Hepatocyte (in vitro differentiated cells): ENCODE results near the gene PTPDC1. TPM values are rescaled to one million over a fixed set of nuclear protein-coding genes. Genes with fewer than 3 reads are reported as not detected.

ENCODE experiments used
- DNase-seq: peaks from one replicate; pipeline ENCODE4 v3.0.0-alpha.2; 2016; ENCODE audit warnings: low spot score
- H2AFZ ChIP-seq: fragments of 200-600 bp; sonication (generic); 2 replicates; pipeline ENCODE4 v1.6.0; 2016; ENCODE audit warnings: antibody characterized with exemption, mild to moderate bottlenecking
- H3K27ac ChIP-seq: fragments of 200-600 bp; sonication (generic); 2 replicates; pipeline ENCODE4 v1.5.1; 2016; ENCODE audit warnings: mild to moderate bottlenecking
- H3K27me3 ChIP-seq: fragments of 200-600 bp; sonication (generic); 2 replicates; pipeline ENCODE4 v1.6.1; 2016
- H3K36me3 ChIP-seq: fragments of 200-600 bp; sonication (generic); replicated peaks from 2 replicates; pipeline ENCODE4 v1.5.1; 2016; ENCODE audit warnings: low read depth; ENCODE audit not compliant: insufficient read depth
- H3K4me1 ChIP-seq: fragments of 200-600 bp; sonication (generic); 2 replicates; pipeline ENCODE4 v1.5.1; 2016; ENCODE audit warnings: mild to moderate bottlenecking, moderate library complexity; ENCODE audit not compliant: insufficient read depth
- H3K4me2 ChIP-seq: fragments of 200-600 bp; sonication (generic); 2 replicates; pipeline ENCODE4 v1.6.0; 2016
- H3K4me3 ChIP-seq: fragments of 200-600 bp; sonication (generic); 2 replicates; pipeline ENCODE4 v1.5.1; 2016; ENCODE audit warnings: mild to moderate bottlenecking
- H3K79me2 ChIP-seq: fragments of 200-600 bp; sonication (generic); 2 replicates; pipeline ENCODE4 v1.6.0; 2017; ENCODE audit warnings: mild to moderate bottlenecking
- H3K9me2 ChIP-seq: fragments of 200-600 bp; sonication (generic); replicated peaks from 2 replicates; pipeline ENCODE4 v1.6.0; 2017; ENCODE audit warnings: mild to moderate bottlenecking; ENCODE audit not compliant: insufficient read depth
- H3K9me3 ChIP-seq: fragments of 200-600 bp; sonication (generic); 2 replicates; pipeline ENCODE4 v1.5.1; 2016; ENCODE audit warnings: low read depth, mild to moderate bottlenecking
- H4K20me1 ChIP-seq: fragments of 200-600 bp; sonication (generic); 2 replicates; pipeline ENCODE4 v1.6.0; 2016; ENCODE audit warnings: mild to moderate bottlenecking; ENCODE audit not compliant: insufficient read depth, poor library complexity, severe bottlenecking
- EZH2 ChIP-seq: fragments of 200-600 bp; sonication (generic); IDR thresholded peaks from 2 replicates; pipeline ENCODE4 v1.6.1; 2016; ENCODE audit warnings: antibody characterized with exemption, mild to moderate bottlenecking, borderline replicate concordance
- EZH2phosphoT487 ChIP-seq: fragments of 200-600 bp; sonication (generic); IDR thresholded peaks from one replicate; pipeline ENCODE4 v1.6.1; 2018; ENCODE audit warnings: antibody characterized with exemption, mild to moderate bottlenecking, low read depth, moderate library complexity; ENCODE audit not compliant: unreplicated experiment, severe bottlenecking
- WGBS: methylation state at CpG from one replicate; pipeline ENCODE4 v1.1.6; 2016; ENCODE audit warnings: low lambda C conversion rate; ENCODE audit errors: missing lambda C conversion rate; 5-methylcytosine and 5-hydroxymethylcytosine counted together
- polyA plus RNA-seq: library from polyadenylated mRNA; unstranded; fragments of >200 nt; fragmentation: Nextera tagmentation; extraction: Ambion mirVana; gene quantifications from 2 replicates; pipeline ENCODE4 v1.2.1, GENCODE V29; 2016
- total RNA-seq: library from RNA; depleted of rRNA; stranded (reverse); fragments of >200 nt; gene quantifications from 2 replicates; pipeline ENCODE4 v1.2.3, GENCODE V29; 2014
- TF ChIP-seq, protein P1 (sequence below): fragments of 200-600 bp; sonication (generic); IDR thresholded peaks from 2 replicates; pipeline ENCODE4 v1.5.1; 2016; ENCODE audit warnings: antibody characterized with exemption, mild to moderate bottlenecking; ENCODE audit not compliant: poor library complexity

The PTPDC1 gene
- total and polyA plus RNA-seq, 2 experiments from 2014 or later = 2.4 to 7.5 TPM

DNA sequence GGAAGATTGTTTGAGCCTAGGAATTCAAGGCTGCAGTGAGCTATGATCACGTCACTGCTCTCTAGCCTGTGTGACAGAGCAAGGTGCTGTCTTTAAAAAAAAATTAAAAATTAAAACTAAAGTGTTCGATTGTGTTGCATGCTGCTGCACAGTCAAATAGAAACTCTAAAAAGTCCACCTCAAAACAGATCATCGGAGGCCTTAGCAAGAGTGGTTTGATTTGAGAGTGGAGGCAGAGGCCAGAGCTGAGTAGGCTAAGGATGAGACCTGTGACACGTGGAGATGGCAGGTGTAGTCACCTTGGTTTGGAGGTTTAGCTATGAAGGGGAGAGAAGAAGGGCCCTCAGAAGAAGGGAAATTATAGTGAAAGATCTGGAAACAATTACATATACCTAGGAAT lies 2.8 kb upstream of the PTPDC1 start:
- Histone ChIP-seq H3K36me3 (no peaks in the 10 kb centered on the region), H3K27me3 (no peaks in the 10 kb centered on the region), H3K4me1 (no peaks in the 10 kb centered on the region), H3K4me2 (no peak overlapping the region), H3K4me3 (no peak overlapping the region), H3K9me3 (no peaks in the 10 kb centered on the region), H3K9me2 (no peaks in the 10 kb centered on the region), H4K20me1 (no peaks in the 10 kb centered on the region), H3K79me2 (no peaks in the 10 kb centered on the region), H3K27ac (no peak overlapping the region), H2AFZ (no peak overlapping the region)
- TF ChIP-seq EZH2phosphoT487 (no peak), EZH2 (no peak)
- TF ChIP-seq, protein P1, sequence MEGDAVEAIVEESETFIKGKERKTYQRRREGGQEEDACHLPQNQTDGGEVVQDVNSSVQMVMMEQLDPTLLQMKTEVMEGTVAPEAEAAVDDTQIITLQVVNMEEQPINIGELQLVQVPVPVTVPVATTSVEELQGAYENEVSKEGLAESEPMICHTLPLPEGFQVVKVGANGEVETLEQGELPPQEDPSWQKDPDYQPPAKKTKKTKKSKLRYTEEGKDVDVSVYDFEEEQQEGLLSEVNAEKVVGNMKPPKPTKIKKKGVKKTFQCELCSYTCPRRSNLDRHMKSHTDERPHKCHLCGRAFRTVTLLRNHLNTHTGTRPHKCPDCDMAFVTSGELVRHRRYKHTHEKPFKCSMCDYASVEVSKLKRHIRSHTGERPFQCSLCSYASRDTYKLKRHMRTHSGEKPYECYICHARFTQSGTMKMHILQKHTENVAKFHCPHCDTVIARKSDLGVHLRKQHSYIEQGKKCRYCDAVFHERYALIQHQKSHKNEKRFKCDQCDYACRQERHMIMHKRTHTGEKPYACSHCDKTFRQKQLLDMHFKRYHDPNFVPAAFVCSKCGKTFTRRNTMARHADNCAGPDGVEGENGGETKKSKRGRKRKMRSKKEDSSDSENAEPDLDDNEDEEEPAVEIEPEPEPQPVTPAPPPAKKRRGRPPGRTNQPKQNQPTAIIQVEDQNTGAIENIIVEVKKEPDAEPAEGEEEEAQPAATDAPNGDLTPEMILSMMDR = no peak
- 94% methylated on average over 4 of the region's 4 CpGs for WGBS
- no peak for DNase-seq

DNA sequence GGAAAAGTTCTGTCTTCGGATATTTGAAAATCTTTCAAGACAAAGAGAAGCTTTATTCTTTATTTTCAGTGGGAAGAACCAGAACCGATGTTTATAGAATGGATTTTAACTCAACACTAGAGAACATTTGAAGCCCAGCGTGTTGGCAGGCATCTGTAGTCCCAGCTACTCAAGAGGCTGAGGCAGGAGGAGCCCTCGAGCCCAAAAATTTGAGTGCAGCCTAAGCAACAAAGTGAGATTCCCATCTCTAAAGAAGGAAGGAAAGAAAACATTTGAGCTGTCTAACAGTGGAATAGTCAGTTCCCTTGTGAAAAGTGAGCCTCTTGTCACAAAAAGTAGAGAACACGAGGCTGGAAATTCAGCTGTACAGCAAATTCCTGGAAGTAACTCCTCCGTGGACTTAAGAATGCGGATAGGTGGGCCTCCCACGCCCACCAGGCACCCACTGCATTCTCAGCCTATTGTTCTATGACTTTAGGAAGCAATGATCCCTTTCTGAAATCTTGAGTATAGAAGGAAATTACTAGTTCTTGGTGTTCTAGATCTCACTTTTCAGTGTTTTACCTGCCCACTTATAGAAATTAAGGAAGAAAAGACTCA lies 2.3 kb upstream of the PTPDC1 start:
- Histone ChIP-seq H3K79me2 (no peaks in the 10 kb centered on the region), H3K27ac (no peak overlapping the region), H3K4me2 (no peak overlapping the region), H3K9me3 (no peaks in the 10 kb centered on the region), H3K4me3 (no peak overlapping the region), H2AFZ (no peak overlapping the region), H4K20me1 (no peaks in the 10 kb centered on the region), H3K36me3 (no peaks in the 10 kb centered on the region), H3K4me1 (no peaks in the 10 kb centered on the region), H3K9me2 (no peaks in the 10 kb centered on the region), H3K27me3 (no peaks in the 10 kb centered on the region)
- no peak for DNase-seq
- 85% methylated on average over 8 of the region's 8 CpGs for WGBS
- TF ChIP-seq EZH2phosphoT487 = no peak
- no peak for TF ChIP-seq EZH2
- TF ChIP-seq, protein P1 = no peak

DNA sequence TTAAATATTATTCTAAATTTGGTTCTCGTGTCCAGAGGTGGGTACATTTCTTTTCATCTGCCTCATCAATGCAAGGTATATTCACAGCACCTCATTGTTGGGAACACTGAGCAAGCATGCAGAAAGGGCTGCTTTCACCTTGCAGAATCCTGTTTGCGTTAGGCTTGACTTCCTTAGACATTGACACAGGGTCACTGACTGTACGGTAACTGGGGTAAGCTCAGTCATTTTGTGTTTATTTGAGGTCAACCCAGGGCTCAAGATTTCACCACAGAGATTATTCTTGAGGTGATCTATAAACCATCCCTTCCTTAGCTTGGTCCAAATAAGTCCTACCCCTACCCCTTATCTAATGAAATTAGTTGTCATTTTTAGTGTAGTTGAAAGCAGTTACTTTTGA lies 1.7 kb upstream of the PTPDC1 start:
- Histone ChIP-seq H3K36me3 (no peaks in the 10 kb centered on the region), H3K9me2 (no peaks in the 10 kb centered on the region), H3K79me2 (no peaks in the 10 kb centered on the region), H2AFZ (no peak overlapping the region), H3K27me3 (no peaks in the 10 kb centered on the region), H3K4me2 (no peak overlapping the region), H3K4me1 (no peaks in the 10 kb centered on the region), H3K4me3 (no peak overlapping the region), H4K20me1 (no peaks in the 10 kb centered on the region), H3K9me3 (no peaks in the 10 kb centered on the region), H3K27ac (no peak overlapping the region)
- WGBS = 80% methylated on average over 3 of the region's 3 CpGs
- DNase-seq = no peak
- TF ChIP-seq EZH2 (no peak), EZH2phosphoT487 (no peak)
- TF ChIP-seq, protein P1 = no peak
